ENCODE data around the gene ANXA2. TPM values are rescaled to one million over a fixed set of nuclear protein-coding genes. Genes with fewer than 3 reads are reported as not detected.
A peak's percentile ranks its signal among the peaks of the same experiment; 100 is the strongest.
"Not testable (repeated sequence)": the region's sequence is repeated elsewhere in the genome, so short reads cannot be mapped to it uniquely, and the experiment has no call there.

ANXA2 gene
- total RNA-seq, 2 experiments from 2014 or later: 131 to 132 TPM

DNA sequence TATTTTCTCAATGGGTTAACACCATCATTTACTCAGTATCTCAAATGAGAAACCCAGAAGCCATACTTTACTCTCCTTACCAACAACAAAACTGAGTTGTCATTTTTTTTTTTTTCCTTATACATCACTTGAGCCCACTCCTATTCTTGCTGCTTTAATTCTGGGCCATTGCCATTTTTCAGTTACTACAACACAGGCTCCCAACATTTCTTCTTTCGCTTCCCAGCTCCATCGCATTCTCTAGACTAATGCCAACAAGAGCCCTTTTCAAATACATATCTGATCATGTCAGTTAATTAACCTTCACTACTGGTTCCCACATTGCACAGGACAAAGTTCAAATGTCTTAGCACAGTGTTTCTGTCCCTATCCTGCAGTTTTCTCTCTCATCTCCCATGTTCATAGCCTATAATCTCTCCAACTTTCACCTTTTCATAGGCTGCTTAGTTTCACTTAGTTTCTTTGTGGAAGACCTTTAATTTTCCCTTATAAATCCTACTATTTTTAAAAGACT lies 22.5 kb upstream of the ANXA2 start:
- H3K4me1 Mint-ChIP-seq (ENCODE audit: low read depth): peaks cover 12% of the 10 kb centered on the region
- no peaks in the 10 kb centered on the region for H3K27me3 Mint-ChIP-seq
- peaks cover 15% of the 10 kb centered on the region for H3K36me3 Mint-ChIP-seq
- H3K9me3 Mint-ChIP-seq: no peaks in the 10 kb centered on the region
- DNase-seq: no peak
- ChIA-PET CTCF (no interaction called here), POLR2A (no interaction called here)
- no peak overlapping the region for H3K27ac Mint-ChIP-seq
- intact Hi-C loops (cut with micrococcal nuclease): no loop called here
- H3K4me3 Mint-ChIP-seq: no peak overlapping the region

DNA sequence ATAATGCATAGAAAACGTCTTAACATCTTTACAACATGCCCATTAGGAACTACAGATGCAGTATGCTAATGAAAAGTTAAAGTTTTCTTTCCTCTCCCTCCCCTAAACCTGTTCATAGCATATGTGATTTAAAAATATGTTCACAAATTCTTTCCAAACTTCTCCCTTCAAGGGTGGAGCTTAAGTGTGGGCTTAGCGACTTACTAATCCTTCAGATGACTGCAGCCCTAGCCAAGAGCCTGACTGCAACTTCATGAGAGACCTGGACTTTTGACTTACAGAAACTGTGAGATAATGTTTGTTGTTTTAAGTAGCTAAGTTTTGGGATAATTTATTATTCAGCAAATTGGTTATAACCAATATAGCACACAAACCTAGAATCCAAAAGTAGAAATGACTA lies 22.0 kb upstream of the ANXA2 start:
- intact Hi-C loops (cut with micrococcal nuclease): no loop called here
- peaks cover 15% of the 10 kb centered on the region for H3K36me3 Mint-ChIP-seq
- peaks cover 12% of the 10 kb centered on the region for H3K4me1 Mint-ChIP-seq (ENCODE audit: low read depth)
- no peak overlapping the region for H3K27ac Mint-ChIP-seq
- H3K9me3 Mint-ChIP-seq: no peaks in the 10 kb centered on the region
- DNase-seq: no peak
- ChIA-PET POLR2A (no interaction called here), CTCF (no interaction called here)
- no peaks in the 10 kb centered on the region for H3K27me3 Mint-ChIP-seq
- H3K4me3 Mint-ChIP-seq: no peak overlapping the region

DNA sequence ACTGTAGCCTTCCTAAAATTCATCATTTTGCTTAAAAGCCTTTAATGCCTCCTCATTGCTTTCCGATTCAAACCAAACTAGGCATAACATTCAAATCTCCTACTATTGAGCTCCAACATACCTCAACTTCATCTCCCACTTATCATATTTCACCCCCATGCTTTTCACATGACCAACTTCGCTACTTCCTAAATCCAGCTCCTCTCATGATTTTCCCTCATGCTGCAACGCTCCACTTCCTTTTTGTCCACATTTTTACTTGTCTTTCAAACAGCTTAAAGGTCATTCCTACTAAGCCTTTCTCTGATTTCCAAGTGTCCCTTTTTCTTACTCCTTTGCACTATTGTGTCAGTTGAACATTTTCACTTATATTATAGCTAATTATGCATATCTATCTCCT lies 20.3 kb upstream of the ANXA2 start:
- intact Hi-C loops (cut with micrococcal nuclease): no loop called here
- POLR2A ChIA-PET: interaction anchor here (0.6 kb wide), 1 partner anchor 20 kb away, joined by 4 read pairs; no protein-coding TSS in a partner anchor

DNA sequence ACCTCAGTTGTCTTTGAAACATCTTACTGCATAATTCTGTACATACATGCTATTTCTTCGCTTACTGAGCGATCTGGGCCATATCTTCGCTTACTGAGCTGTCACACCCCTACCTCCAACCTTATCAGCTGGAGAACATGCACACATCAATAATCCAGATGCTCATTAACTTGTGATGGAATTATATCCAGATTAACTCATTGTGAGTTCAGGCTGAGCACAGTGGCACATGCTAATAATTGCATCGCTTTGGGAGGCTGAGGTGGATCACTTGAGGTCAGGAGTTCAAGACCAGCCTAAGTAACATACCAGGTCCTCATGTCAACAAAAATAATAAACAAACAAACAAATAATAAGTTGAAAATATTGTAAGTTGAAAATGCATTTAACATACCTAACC lies 19.3 kb upstream of the ANXA2 start:
- no peak for DNase-seq
- H3K4me1 Mint-ChIP-seq (ENCODE audit: low read depth): peaks cover 5% of the 10 kb centered on the region
- ChIA-PET CTCF (no interaction called here), POLR2A (no interaction called here)
- no peak overlapping the region for H3K4me3 Mint-ChIP-seq
- peaks cover 7% of the 10 kb centered on the region for H3K36me3 Mint-ChIP-seq
- H3K9me3 Mint-ChIP-seq: no peaks in the 10 kb centered on the region
- intact Hi-C loops (cut with micrococcal nuclease): no loop called here
- no peaks in the 10 kb centered on the region for H3K27me3 Mint-ChIP-seq
- H3K27ac Mint-ChIP-seq: no peak overlapping the region

More for the DNA sequence above, 20.3 kb upstream of the ANXA2 start:
- no peak overlapping the region for H3K27ac Mint-ChIP-seq
- peaks cover 10% of the 10 kb centered on the region for H3K36me3 Mint-ChIP-seq
- DNase-seq: no peak
- H3K4me3 Mint-ChIP-seq: no peak overlapping the region
- H3K27me3 Mint-ChIP-seq: no peaks in the 10 kb centered on the region
- H3K9me3 Mint-ChIP-seq: no peaks in the 10 kb centered on the region
- peaks cover 5% of the 10 kb centered on the region for H3K4me1 Mint-ChIP-seq (ENCODE audit: low read depth)
- CTCF ChIA-PET: no interaction called here

DNA sequence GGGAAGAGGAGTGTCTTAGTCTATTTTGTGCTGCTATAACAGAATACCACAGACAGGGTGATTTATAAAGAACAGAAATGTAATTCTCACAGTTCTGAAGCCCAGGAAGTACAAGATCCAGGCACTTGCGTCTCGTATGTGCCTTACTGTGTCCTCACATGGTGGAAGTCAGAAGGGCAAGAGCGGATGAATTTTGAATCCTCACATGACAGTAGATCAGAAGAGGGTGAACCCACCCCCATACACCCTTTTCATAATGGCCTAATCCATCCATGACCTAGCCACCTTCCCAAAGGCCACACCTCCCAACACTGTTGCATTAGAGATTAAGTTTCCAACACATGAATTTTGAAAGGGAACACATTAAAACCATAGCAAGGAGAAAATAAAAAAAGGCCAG lies 18.7 kb upstream of the ANXA2 start:
- intact Hi-C loops (cut with micrococcal nuclease): no loop called here
- no peaks in the 10 kb centered on the region for H3K27me3 Mint-ChIP-seq
- H3K4me3 Mint-ChIP-seq: no peak overlapping the region
- H3K9me3 Mint-ChIP-seq: no peaks in the 10 kb centered on the region
- H3K36me3 Mint-ChIP-seq: peaks cover 7% of the 10 kb centered on the region
- CTCF ChIA-PET: no interaction called here
- POLR2A ChIA-PET: no interaction called here
- DNase-seq: no peak
- H3K27ac Mint-ChIP-seq: no peak overlapping the region
- peaks cover 5% of the 10 kb centered on the region for H3K4me1 Mint-ChIP-seq (ENCODE audit: low read depth)

DNA sequence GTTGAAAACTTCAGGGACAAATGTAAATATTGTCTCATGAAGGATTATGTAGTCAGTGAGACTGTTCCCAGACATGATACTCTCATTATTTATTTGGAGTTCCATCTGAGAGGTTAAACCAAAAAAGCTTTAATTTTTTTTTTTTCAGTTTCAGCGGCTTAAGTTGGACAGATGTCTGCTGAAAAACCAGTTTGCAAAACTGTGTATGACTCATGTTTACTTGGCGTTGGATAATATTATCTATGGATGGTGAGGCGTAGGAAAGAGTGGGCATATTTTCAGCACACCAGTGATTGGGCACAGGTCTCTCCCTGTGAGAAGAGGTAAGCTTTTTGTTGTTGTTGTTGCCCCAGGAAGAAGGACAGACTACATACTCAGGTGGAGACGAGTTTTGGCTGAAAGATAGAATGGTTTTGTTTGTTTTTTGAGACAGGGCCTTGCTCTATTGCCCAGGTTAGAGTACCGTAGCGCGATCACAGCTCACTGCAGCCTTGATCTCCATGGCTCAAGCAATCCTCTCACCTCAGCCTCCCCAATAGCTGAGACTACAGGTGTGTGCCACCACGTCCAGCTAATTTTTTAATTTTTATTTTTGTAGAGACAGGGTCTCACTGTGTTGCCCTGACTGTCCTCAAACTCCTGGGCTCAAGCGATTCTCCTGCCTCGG lies 16.4 kb upstream of the ANXA2 start:
- no peaks in the 10 kb centered on the region for H3K9me3 Mint-ChIP-seq
- H3K36me3 Mint-ChIP-seq: peaks cover 2% of the 10 kb centered on the region
- ChIA-PET CTCF (no interaction called here), POLR2A (no interaction called here)
- no peak for DNase-seq
- no peaks in the 10 kb centered on the region for H3K27me3 Mint-ChIP-seq
- H3K4me1 Mint-ChIP-seq (ENCODE audit: low read depth): no peaks in the 10 kb centered on the region
- intact Hi-C loops (cut with micrococcal nuclease): no loop called here
- no peak overlapping the region for H3K4me3 Mint-ChIP-seq
- H3K27ac Mint-ChIP-seq: no peak overlapping the region

DNA sequence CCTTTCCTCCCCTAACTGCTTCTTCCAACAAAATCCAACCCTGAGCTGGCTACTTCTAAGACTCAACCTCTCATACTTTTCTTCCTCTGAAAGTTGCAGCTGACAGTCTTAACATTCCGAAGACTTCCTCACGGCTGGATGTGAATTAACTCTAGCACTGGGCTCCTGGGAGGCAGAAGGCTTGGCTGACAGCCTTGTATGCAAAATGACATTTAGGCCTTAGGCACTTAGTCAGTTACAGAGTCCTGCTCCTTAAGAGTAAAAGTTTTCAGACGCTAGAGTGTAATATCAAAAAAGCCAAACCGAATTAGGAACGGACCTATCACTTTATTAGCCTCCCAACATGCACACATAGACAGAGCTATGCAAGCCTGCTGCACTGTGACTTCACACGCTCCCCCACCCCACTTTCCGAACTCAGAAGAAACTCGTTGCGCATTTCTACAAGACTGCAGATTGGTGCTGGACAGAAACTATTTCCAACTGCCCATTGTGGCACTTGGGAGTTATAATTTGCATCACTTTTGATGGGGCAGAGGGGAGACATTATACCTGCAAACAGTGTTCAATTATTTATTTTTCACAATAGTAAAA lies 15.5 kb upstream of the ANXA2 start:
- intact Hi-C loops (cut with micrococcal nuclease): no loop called here
- Mint-ChIP-seq H3K4me1 (ENCODE audit: low read depth) (peaks cover 5% of the 10 kb centered on the region), H3K4me3 (no peak overlapping the region), H3K27ac (no peak overlapping the region), H3K36me3 (peaks cover 2% of the 10 kb centered on the region), H3K9me3 (no peaks in the 10 kb centered on the region), H3K27me3 (no peaks in the 10 kb centered on the region)
- DNase-seq: no peak
- CTCF ChIA-PET: no interaction called here
- POLR2A ChIA-PET: no interaction called here

DNA sequence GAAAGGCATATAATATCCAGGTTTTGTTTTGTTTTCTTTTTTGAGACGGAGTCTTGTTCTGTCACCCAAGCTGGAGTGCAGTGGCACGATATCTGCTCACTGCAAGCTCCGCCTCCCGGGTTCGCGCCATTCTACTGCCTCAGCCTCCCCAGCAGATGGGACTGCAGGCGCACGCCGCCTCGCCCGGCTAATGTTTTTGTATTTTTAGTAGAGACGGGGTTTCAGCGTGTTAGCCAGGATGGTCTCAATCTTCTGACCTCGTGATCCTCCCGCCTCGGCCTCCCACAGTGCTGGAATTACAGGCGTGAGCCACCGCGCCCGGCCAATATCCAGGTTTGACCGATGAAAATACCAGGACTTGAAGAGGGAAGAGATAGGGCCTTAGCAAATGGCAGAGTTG lies 15.0 kb upstream of the ANXA2 start:
- H3K27ac Mint-ChIP-seq; POLR2A ChIA-PET; H3K9me3 Mint-ChIP-seq; H3K4me3 Mint-ChIP-seq; CTCF ChIA-PET; H3K27me3 Mint-ChIP-seq; H3K36me3 Mint-ChIP-seq; intact Hi-C loops (cut with micrococcal nuclease); DNase-seq; H3K4me1 Mint-ChIP-seq (ENCODE audit: low read depth): not testable (repeated sequence)

DNA sequence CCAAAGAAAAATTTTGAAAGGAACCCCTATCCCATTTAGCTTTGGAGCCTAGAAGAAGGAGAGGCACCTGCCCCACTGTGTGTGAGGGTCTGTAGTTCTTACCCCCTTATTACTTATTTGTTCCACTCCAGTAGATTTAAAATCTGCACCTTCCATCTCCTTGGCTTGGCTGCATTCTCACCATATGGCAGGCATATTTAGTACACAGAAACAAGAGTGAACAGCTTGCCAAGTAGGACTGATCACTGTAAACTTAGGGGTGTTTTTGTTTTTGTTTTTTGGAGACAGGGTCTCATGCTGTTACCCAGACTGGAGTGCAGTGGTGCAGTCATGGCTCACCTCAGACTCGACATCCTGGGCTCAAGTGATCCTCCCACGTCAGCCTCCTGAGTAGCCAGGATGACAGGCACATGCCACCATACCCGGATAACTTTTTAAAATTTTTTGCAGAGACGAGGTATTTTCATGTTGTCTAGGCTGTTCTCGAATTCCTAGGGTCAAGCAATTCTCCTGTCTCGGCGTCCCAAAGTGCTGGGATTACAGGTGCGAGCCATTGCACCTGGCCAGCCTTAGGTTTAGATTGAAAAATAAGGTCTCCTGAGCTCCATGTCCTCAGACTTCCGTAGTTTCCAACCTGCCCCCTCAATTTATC lies 14.1 kb upstream of the ANXA2 start:
- no peaks in the 10 kb centered on the region for H3K9me3 Mint-ChIP-seq
- no peak overlapping the region for H3K27ac Mint-ChIP-seq
- ChIA-PET CTCF (no interaction called here), POLR2A (no interaction called here)
- H3K4me3 Mint-ChIP-seq: no peak overlapping the region
- peaks cover 12% of the 10 kb centered on the region for H3K4me1 Mint-ChIP-seq (ENCODE audit: low read depth)
- H3K27me3 Mint-ChIP-seq: no peaks in the 10 kb centered on the region
- no peak for DNase-seq
- intact Hi-C loops (cut with micrococcal nuclease): no loop called here
- H3K36me3 Mint-ChIP-seq: peaks cover 2% of the 10 kb centered on the region

DNA sequence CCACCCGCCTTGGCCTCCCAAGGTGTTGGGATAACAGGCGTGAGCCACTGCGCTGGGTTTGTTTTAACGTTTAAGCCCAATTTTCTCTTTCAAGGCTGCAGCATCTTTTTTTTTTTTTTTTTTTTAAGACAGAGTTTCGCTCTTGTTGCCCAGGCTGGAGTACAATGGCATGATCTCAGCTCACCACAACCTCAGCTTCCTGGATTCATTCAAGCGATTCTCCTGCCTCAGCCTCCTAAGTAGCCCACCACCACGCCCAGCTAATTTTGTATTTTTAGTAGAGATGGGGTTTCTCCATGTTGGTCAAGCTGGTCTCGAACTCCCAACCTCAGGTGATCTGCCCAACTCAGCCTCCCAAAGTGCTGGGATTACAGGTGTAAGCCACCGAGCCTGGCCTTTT lies 12.6 kb upstream of the ANXA2 start:
- DNase-seq; H3K4me3 Mint-ChIP-seq; H3K27ac Mint-ChIP-seq; H3K9me3 Mint-ChIP-seq; H3K36me3 Mint-ChIP-seq; intact Hi-C loops (cut with micrococcal nuclease); H3K27me3 Mint-ChIP-seq: not testable (repeated sequence)
- ChIA-PET CTCF (interaction anchor here (0.7 kb wide), 1 partner anchor 29 kb away, joined by 3 read pairs; no protein-coding TSS in a partner anchor), POLR2A (interaction anchor here (0.6 kb wide), 1 partner anchor 48 kb away, joined by 4 read pairs; no protein-coding TSS in a partner anchor)
- peaks cover 12% of the 10 kb centered on the region for H3K4me1 Mint-ChIP-seq (ENCODE audit: low read depth)

DNA sequence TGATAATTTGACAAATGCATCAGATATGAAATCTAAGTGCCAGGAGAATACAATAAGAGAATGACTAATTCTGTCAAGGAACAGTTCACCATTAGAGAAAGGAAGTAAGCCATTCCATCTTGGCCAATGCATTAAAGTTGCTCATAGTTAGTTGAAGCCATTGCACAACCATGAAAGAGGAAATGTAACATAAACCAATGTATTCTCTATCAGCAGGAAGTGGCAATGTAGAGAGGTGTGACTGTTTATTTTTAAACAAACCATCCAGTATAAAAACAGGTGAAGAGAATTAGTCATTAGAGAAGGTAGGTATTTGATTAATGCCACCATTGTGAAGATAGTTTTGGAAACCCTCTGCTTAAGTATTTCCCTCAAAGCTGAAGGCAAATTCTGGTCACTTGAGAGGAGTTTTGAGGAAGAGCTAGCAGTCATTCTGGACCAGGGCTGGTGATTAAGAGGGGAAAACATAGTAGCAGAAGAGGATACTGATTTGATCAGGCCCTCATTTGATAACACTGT lies 10.7 kb upstream of the ANXA2 start:
- Mint-ChIP-seq H3K27ac (peak overlapping the region; percentile 4), H3K4me1 (ENCODE audit: low read depth) (peaks cover 12% of the 10 kb centered on the region), H3K27me3 (no peaks in the 10 kb centered on the region), H3K9me3 (no peaks in the 10 kb centered on the region), H3K4me3 (no peak overlapping the region), H3K36me3 (no peaks in the 10 kb centered on the region)
- DNase-seq: no peak
- intact Hi-C loops (cut with micrococcal nuclease): no loop called here
- ChIA-PET CTCF (interaction anchor here (0.5 to 1.5 kb wide), 3 partner anchors 49 to 693 kb away, joined by 3 to 4 read pairs (median 3); no protein-coding TSS in a partner anchor), POLR2A (interaction anchor here (1.1 kb wide), 1 partner anchor 10 kb away, joined by 4 read pairs; no protein-coding TSS in a partner anchor)

DNA sequence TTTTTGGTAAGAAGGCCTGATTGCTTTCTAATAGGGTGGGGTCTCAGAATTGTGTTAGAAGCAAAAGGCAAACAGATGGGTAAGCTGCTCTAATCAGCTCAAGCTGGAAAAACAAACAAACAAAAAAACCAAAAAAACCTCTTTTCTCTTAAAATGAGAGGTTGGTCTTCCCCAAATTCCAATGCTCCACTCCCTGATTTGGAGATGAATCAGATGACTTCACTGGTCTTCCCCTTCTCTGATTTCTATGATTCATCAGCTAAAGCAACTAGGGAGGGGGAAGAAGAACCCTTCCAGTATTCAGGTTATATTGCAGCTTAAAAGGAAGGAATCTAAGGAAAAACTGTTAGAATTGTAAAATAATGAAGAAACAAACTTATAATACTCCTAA lies 9.6 kb upstream of the ANXA2 start:
- H3K27me3 Mint-ChIP-seq: no peaks in the 10 kb centered on the region
- H3K36me3 Mint-ChIP-seq: no peaks in the 10 kb centered on the region
- no peak overlapping the region for H3K4me3 Mint-ChIP-seq
- POLR2A ChIA-PET: interaction anchor here (0.6 to 0.8 kb wide), 2 partner anchors 9 to 526 kb away, joined by 3 to 4 read pairs; no protein-coding TSS in a partner anchor
- no peaks in the 10 kb centered on the region for H3K9me3 Mint-ChIP-seq
- no peak overlapping the region for H3K27ac Mint-ChIP-seq
- H3K4me1 Mint-ChIP-seq (ENCODE audit: low read depth): peaks cover 12% of the 10 kb centered on the region
- CTCF ChIA-PET: interaction anchor here (0.8 to 1.5 kb wide), 3 partner anchors 46 to 102 kb away, joined by 3 to 5 read pairs (median 3); no protein-coding TSS in a partner anchor
- no peak for DNase-seq
- intact Hi-C loops (cut with micrococcal nuclease): no loop called here
